ENCODE measurements around the gene TSPAN1.
"Not testable (repeated sequence)": the region's sequence is repeated elsewhere in the genome, so short reads cannot be mapped to it uniquely, and the experiment has no call there.

TSPAN1 gene

GRCh38 chr1:46220808-46221207, 45.9 kb downstream of the TSPAN1 start:
- no peak for DNase-seq

GRCh38 chr1:46221749-46222148, 46.9 kb downstream of the TSPAN1 start:
- no peak for DNase-seq

GRCh38 chr1:46223055-46223454, 48.2 kb downstream of the TSPAN1 start:
- DNase-seq = not testable (repeated sequence)

- DNase-seq = peak; percentile 84
Measured at GRCh38 chr1:46223472-46223943, 48.6 kb downstream of the TSPAN1 start.

- no peak for DNase-seq
Measured at GRCh38 chr1:46224966-46225365, 50.1 kb downstream of the TSPAN1 start.

GRCh38 chr1:46231231-46231630, 56.3 kb downstream of the TSPAN1 start:
- DNase-seq = not testable (repeated sequence)
